Urinary bladder (tissue), 4 donors: Measurements from ENCODE around the gene CHSY3. TPM values are rescaled to one million over a fixed set of nuclear protein-coding genes. Genes with fewer than 3 reads are reported as not detected.

Source experiments
- DNase-seq: peaks from one replicate; pipeline ENCODE4 v3.0.0-alpha.2; 2015; ENCODE audit errors: extremely low spot score
- H3K27ac ChIP-seq: one replicate; pipeline ENCODE4 v1.5.1; 2013; ENCODE audit warnings: low read depth, mild to moderate bottlenecking, moderate library complexity
- H3K36me3 ChIP-seq: one replicate; pipeline ENCODE4 v1.6.1; 2013; ENCODE audit warnings: mild to moderate bottlenecking, moderate library complexity; ENCODE audit not compliant: insufficient read depth
- H3K4me1 ChIP-seq: one replicate; pipeline ENCODE4 v1.6.1; 2013; ENCODE audit warnings: mild to moderate bottlenecking, moderate library complexity; ENCODE audit not compliant: insufficient read depth
- H3K4me3 ChIP-seq: one replicate; pipeline ENCODE4 v1.5.1; 2013; ENCODE audit warnings: low read depth, low read length
- WGBS: extraction: QIAGEN DNeasy Blood & Tissue Kit; methylation state at CpG from one replicate; pipeline ENCODE4 v1.1.7; 2013; 5-methylcytosine and 5-hydroxymethylcytosine counted together
- polyA plus RNA-seq: library from polyadenylated mRNA; stranded (reverse); fragments of 200-250 nt; gene quantifications from one replicate; pipeline ENCODE4 v1.2.3, GENCODE V29; 2013
- total RNA-seq: library from RNA; depleted of rRNA; stranded (reverse); fragments of >200 nt; gene quantifications from one replicate; pipeline ENCODE4 v1.2.3, GENCODE V29; 2014
- donor health status: healthy with polysubstance abuse.
- donor health status: healthy.

The CHSY3 gene
- total and polyA plus RNA-seq, 2 donors = 3.2 to 23.4 TPM

- H3K4me1 ChIP-seq = no peaks in the 10 kb centered on the region
- H3K36me3 ChIP-seq = no peaks in the 10 kb centered on the region
- no peak for DNase-seq
- H3K27ac ChIP-seq = no peak overlapping the region
- H3K4me3 ChIP-seq = no peak overlapping the region
Observed at GRCh38 chr5:129971714-129972113, 67.4 kb downstream of the CHSY3 start.

GRCh38 chr5:129972465-129973141, 68.3 kb downstream of the CHSY3 start:
- H3K4me1 ChIP-seq = no peaks in the 10 kb centered on the region

GRCh38 chr5:129973716-129974426, 69.6 kb downstream of the CHSY3 start:
- DNase-seq = no peak
- no peaks in the 10 kb centered on the region for H3K36me3 ChIP-seq
- H3K4me1 ChIP-seq = no peaks in the 10 kb centered on the region
- no peak overlapping the region for H3K4me3 ChIP-seq
- 68% methylated on average over 2 of the region's 2 CpGs for WGBS
- H3K27ac ChIP-seq = no peak overlapping the region

More at GRCh38 chr5:129972465-129973141, 68.3 kb downstream of the CHSY3 start:
- H3K36me3 ChIP-seq = no peaks in the 10 kb centered on the region
- H3K4me3 ChIP-seq = no peak overlapping the region
- no peak overlapping the region for H3K27ac ChIP-seq
- no peak for DNase-seq

- Histone ChIP-seq H3K27ac (no peak overlapping the region), H3K4me1 (no peaks in the 10 kb centered on the region), H3K36me3 (no peaks in the 10 kb centered on the region), H3K4me3 (no peak overlapping the region)
- no peak for DNase-seq
Observed at GRCh38 chr5:129977810-129978209, 73.5 kb downstream of the CHSY3 start.

- no peak overlapping the region for H3K4me3 ChIP-seq
- no peak overlapping the region for H3K27ac ChIP-seq
- no peak for DNase-seq
- 80% methylated on average over 1 of the region's 1 CpG for WGBS
- H3K4me1 ChIP-seq = no peaks in the 10 kb centered on the region
- no peaks in the 10 kb centered on the region for H3K36me3 ChIP-seq
Observed at GRCh38 chr5:129978270-129978669, 74.0 kb downstream of the CHSY3 start.

- Histone ChIP-seq H3K27ac (no peak overlapping the region), H3K4me3 (no peak overlapping the region), H3K4me1 (no peaks in the 10 kb centered on the region), H3K36me3 (no peaks in the 10 kb centered on the region)
- no peak for DNase-seq
Observed at GRCh38 chr5:129988453-129988852, 84.2 kb downstream of the CHSY3 start.

- Histone ChIP-seq H3K36me3 (no peaks in the 10 kb centered on the region), H3K27ac (no peak overlapping the region), H3K4me1 (no peaks in the 10 kb centered on the region), H3K4me3 (no peak overlapping the region)
- DNase-seq = no peak
- WGBS = 86% methylated on average over 3 of the region's 3 CpGs
Observed at GRCh38 chr5:129991780-129992179, 87.5 kb downstream of the CHSY3 start.

- Histone ChIP-seq H3K27ac (no peak overlapping the region), H3K4me1 (no peaks in the 10 kb centered on the region), H3K4me3 (no peak overlapping the region), H3K36me3 (no peaks in the 10 kb centered on the region)
- DNase-seq = no peak
Observed at GRCh38 chr5:129996896-129997295, 92.6 kb downstream of the CHSY3 start.

- WGBS = 90% methylated on average over 4 of the region's 4 CpGs
- DNase-seq = no peak
- Histone ChIP-seq H3K4me3 (no peak overlapping the region), H3K36me3 (no peaks in the 10 kb centered on the region), H3K27ac (no peak overlapping the region), H3K4me1 (no peaks in the 10 kb centered on the region)
Observed at GRCh38 chr5:130000460-130000859, 96.2 kb downstream of the CHSY3 start.

GRCh38 chr5:130002183-130002582, 97.9 kb downstream of the CHSY3 start:
- H3K27ac ChIP-seq = no peak overlapping the region
- H3K4me1 ChIP-seq = no peaks in the 10 kb centered on the region
- DNase-seq = no peak
- H3K36me3 ChIP-seq = no peaks in the 10 kb centered on the region
- WGBS = 94% methylated on average over 3 of the region's 3 CpGs
- H3K4me3 ChIP-seq = no peak overlapping the region

- Histone ChIP-seq H3K27ac (no peak overlapping the region), H3K4me3 (no peak overlapping the region), H3K36me3 (no peaks in the 10 kb centered on the region), H3K4me1 (no peaks in the 10 kb centered on the region)
- WGBS = 92% methylated on average over 3 of the region's 3 CpGs
- no peak for DNase-seq
Observed at GRCh38 chr5:130002876-130003275, 98.6 kb downstream of the CHSY3 start.

GRCh38 chr5:130011986-130012385, 107.7 kb downstream of the CHSY3 start:
- no peak for DNase-seq
- H3K27ac ChIP-seq = no peak overlapping the region
- H3K4me3 ChIP-seq = no peak overlapping the region
- WGBS = 94% methylated on average over 3 of the region's 3 CpGs
- no peaks in the 10 kb centered on the region for H3K4me1 ChIP-seq
- H3K36me3 ChIP-seq = no peaks in the 10 kb centered on the region

GRCh38 chr5:130017173-130017572, 112.9 kb downstream of the CHSY3 start:
- DNase-seq = no peak
- no peaks in the 10 kb centered on the region for H3K4me1 ChIP-seq
- no peak overlapping the region for H3K27ac ChIP-seq
- 64% methylated on average over 4 of the region's 4 CpGs for WGBS
- H3K36me3 ChIP-seq = no peaks in the 10 kb centered on the region
- no peak overlapping the region for H3K4me3 ChIP-seq

GRCh38 chr5:130018641-130019040, 114.4 kb downstream of the CHSY3 start:
- DNase-seq = no peak
- Histone ChIP-seq H3K4me3 (no peak overlapping the region), H3K4me1 (no peaks in the 10 kb centered on the region), H3K27ac (no peak overlapping the region), H3K36me3 (no peaks in the 10 kb centered on the region)
- 92% methylated on average over 8 of the region's 8 CpGs for WGBS
